Measurements from ENCODE around the gene ARHGEF7. TPM values are rescaled to one million over a fixed set of nuclear protein-coding genes. Genes with fewer than 3 reads are reported as not detected.

Gene ARHGEF7
- total and polyA plus RNA-seq, 8 donors = 52.8 to 86.0 (median 72.2) TPM

DNA sequence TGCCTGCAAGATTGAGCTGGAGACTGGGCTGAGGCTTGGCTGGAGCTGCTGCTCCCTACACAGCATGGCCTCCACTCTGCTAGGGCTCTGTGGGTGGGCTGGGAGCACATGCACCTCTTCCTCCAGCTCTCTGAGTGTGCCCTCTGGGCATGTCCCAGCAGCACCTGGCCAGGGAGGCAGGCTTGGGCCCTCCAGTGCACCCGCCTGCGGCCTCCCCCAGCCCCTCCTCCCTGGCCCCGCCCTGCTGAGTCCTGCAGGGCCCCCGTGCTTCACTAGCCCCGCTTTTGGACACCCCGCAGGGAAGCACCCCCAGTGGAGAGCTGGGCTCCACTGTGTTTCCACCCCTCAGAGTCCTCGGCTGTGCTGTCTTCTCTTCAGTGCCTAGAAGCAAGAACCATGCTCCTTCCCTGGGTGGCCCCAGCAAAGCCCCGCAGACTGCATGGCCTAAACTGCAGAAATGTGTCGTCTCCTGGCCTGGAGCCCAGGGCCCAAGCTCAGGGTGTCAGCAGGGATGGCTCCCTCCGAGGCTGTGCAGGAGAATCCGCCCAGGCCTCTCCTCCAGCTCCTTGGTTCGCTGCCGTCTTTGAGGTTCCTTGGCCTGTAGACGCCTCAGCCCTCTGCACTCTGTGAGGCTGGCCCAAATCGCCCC lies 200.4 kb downstream of the ARHGEF7 start:
- Histone ChIP-seq H3K4me1 (no peaks in the 10 kb centered on the region), H3K27me3 (no peaks in the 10 kb centered on the region), H3K4me3 (no peak overlapping the region), H3K36me3 (peaks cover 0 to 23% of the 10 kb centered on the region in 2 donors), H3K9me3 (peaks cover 0 to 22% of the 10 kb centered on the region in 2 donors), H3K27ac (no peak overlapping the region)
- DNase-seq = no peak
- TF ChIP-seq, protein P1, sequence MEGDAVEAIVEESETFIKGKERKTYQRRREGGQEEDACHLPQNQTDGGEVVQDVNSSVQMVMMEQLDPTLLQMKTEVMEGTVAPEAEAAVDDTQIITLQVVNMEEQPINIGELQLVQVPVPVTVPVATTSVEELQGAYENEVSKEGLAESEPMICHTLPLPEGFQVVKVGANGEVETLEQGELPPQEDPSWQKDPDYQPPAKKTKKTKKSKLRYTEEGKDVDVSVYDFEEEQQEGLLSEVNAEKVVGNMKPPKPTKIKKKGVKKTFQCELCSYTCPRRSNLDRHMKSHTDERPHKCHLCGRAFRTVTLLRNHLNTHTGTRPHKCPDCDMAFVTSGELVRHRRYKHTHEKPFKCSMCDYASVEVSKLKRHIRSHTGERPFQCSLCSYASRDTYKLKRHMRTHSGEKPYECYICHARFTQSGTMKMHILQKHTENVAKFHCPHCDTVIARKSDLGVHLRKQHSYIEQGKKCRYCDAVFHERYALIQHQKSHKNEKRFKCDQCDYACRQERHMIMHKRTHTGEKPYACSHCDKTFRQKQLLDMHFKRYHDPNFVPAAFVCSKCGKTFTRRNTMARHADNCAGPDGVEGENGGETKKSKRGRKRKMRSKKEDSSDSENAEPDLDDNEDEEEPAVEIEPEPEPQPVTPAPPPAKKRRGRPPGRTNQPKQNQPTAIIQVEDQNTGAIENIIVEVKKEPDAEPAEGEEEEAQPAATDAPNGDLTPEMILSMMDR (IDR thresholded peaks at IDR 0.05) = no peak
- intact Hi-C loops (cut with DNase I) = no loop called here
- ATAC-seq = no peak

DNA sequence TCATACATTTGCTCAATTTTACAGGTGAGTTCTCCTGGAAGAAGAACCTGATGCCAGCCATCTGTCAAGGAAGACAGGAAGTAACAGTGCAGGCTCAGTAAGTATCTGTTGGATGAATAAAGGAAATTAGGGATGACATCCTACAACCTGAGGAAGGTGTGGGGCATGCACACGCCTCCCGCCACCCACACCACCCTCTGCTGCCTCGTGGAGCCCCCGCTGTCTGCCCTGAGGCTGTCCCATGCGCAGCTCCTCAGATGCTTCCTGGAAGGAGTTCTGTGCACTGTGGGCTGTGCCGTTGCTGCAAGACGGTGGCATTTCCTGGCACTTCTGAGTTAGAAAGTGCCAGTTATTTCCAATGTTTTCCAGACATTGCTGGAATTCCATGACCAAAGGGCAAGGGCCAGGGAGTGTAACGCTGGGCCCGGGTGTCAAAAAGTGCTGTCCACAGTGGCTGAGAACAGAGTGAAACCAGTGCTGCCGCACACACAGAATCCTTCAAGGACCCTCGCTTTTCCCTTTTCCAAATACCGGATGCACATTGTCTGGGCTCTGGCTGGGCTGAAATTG lies 201.1 kb downstream of the ARHGEF7 start:
- intact Hi-C loops (cut with DNase I) = no loop called here
- peaks cover 0 to 23% of the 10 kb centered on the region in 2 donors for H3K36me3 ChIP-seq
- no peak overlapping the region for H3K27ac ChIP-seq
- H3K9me3 ChIP-seq = peaks cover 0 to 21% of the 10 kb centered on the region in 2 donors
- TF ChIP-seq, protein P1 (IDR thresholded peaks at IDR 0.05) = no peak
- no peak for DNase-seq
- no peak for ATAC-seq
- no peaks in the 10 kb centered on the region for H3K27me3 ChIP-seq
- H3K4me1 ChIP-seq = no peaks in the 10 kb centered on the region
- H3K4me3 ChIP-seq = no peak overlapping the region

DNA sequence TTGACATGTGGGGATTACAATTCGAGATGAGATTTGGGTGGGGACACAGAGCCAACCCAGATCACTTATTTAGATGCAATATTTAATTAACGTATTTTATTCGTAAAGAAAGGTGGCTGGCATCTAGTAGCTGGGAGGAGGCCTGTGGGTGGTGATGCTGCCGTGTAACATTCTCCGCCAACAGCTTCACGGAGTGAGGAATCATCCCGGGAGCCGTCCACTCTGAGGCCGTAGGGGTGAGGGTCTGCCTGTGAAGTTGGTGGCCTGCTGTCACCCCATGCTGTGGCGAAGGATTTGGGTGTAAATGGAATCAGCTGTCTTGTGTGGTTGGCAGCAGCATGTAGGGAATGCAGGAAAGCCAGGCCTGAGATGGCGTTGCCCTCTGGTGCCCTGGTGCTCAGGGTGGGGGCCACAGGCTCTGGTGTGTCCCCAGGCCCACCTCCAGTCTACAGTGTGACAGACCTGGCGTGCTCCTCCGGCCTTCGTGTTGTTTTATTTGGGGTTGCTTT lies 202.0 kb downstream of the ARHGEF7 start:
- peaks cover 0 to 13% of the 10 kb centered on the region in 2 donors for H3K9me3 ChIP-seq
- peaks cover 0 to 18% of the 10 kb centered on the region in 2 donors for H3K36me3 ChIP-seq
- intact Hi-C loops (cut with DNase I) = no loop called here
- H3K27me3 ChIP-seq = no peaks in the 10 kb centered on the region
- H3K27ac ChIP-seq = no peak overlapping the region
- no peak for DNase-seq
- ATAC-seq = no peak
- H3K4me3 ChIP-seq = no peak overlapping the region
- H3K4me1 ChIP-seq = no peaks in the 10 kb centered on the region
- TF ChIP-seq, protein P1 (IDR thresholded peaks at IDR 0.05) = no peak

DNA sequence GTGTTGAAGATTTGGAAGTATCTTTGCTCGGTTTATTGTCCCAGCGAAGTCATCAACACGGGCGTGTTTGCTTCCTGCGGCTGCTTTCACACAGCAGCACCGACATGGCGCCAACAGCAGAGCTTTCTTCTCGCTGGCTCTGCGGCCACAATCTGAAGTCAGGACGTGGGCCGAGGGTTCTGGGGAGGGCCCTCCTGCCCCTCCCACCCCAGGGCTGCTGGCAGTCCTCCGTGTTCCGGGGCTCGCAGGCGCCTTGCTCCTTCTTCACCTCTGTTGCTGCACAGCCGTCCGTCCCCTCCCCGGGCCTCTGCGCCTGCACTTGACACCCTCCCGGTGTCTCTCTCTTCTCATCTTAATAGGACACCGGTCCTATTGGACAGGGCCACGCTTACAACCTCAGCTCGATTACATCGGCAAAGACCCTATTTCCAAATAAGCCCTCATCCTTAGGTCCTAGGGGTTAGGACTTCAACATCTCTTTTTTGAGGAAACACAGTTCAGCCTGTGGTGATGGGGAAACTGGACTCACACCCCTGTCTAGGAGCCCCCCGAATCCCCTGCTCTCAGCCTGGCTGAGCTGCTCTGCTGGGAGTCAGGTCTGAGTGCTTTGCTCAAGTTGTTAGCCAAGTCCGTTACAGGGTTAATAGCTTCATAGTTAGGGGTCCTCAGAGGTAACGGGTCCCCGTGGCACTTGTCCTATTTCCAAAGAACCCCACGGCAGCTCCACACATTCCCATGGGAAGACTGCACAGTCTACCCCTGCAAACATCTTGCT lies 202.6 kb downstream of the ARHGEF7 start:
- intact Hi-C loops (cut with DNase I) = no loop called here
- H3K4me3 ChIP-seq = no peak overlapping the region
- peaks cover 0 to 6% of the 10 kb centered on the region in 2 donors for H3K9me3 ChIP-seq
- H3K4me1 ChIP-seq = no peaks in the 10 kb centered on the region
- DNase-seq (peak in 1 of 4 donors; percentile 72), ATAC-seq (no peak)
- H3K36me3 ChIP-seq = peaks cover 0 to 12% of the 10 kb centered on the region in 2 donors
- TF ChIP-seq, protein P1 (IDR thresholded peaks at IDR 0.05) = no peak
- H3K27me3 ChIP-seq = no peaks in the 10 kb centered on the region
- H3K27ac ChIP-seq = no peak overlapping the region

DNA sequence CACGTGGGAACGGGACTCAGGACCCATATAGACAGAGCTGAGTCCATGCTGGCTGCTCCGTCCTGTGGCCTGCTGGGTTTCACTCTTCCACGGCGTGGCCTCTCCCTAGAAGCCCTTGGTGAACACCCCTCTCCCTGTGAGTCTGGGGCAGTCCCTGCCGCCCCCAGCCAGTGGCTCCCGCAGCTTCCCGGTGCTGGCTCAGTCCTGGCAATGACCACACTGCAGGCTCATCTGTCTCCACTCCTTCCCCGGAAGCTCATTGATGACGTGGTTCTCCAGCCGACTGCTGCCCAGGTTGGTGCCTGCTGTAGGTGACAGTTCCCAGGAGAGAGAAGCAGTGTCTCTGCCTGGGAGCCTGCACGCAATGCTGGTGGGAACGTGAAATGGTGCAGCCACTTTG lies 203.3 kb downstream of the ARHGEF7 start:
- ATAC-seq (no peak), DNase-seq (no peak)
- Histone ChIP-seq H3K4me1 (no peaks in the 10 kb centered on the region), H3K4me3 (no peak overlapping the region), H3K36me3 (peaks cover 0 to 8% of the 10 kb centered on the region in 2 donors), H3K27ac (no peak overlapping the region), H3K27me3 (no peaks in the 10 kb centered on the region), H3K9me3 (no peaks in the 10 kb centered on the region)
- intact Hi-C loops (cut with DNase I) = no loop called here
- TF ChIP-seq, protein P1 (IDR thresholded peaks at IDR 0.05) = no peak
